GM12878 (cell line): ENCODE measurements around the gene SP3. TPM values are rescaled to one million over a fixed set of nuclear protein-coding genes. Genes with fewer than 3 reads are reported as not detected.

Experiments
- ATAC-seq: fragments of 200-7000 bp; cut with Tn5 transposase; 3 replicates; pipeline ENCODE4 v1.9.1; 2020; ENCODE audit warnings: mild to moderate bottlenecking, moderate library complexity
- BruUV-seq: library from RNA; stranded (reverse); fragments of 400-500 nt; replicated peaks from 2 replicates; lab custom pipeline; 2021; lab: Mats Ljungman, UMichigan
- CTCF ChIA-PET: fragments of 300-600 bp; sonication (Branson Sonifier 250); formaldehyde crosslinking; extraction: SDS; loops from one replicate; lab custom pipeline; 2021; ENCODE audit warnings: inconsistent platforms; lab: Yijun Ruan, JAX
- POLR2A ChIA-PET: fragments of 350-600 bp; formaldehyde crosslinking; extraction: SDS; loops from one replicate; lab custom pipeline; 2021; ENCODE audit warnings: inconsistent platforms; lab: Charles Lee
- RAD21 ChIA-PET: fragments of 300-600 bp; sonication (Branson Sonifier 250); formaldehyde crosslinking; loops from one replicate; lab custom pipeline; 2023; ENCODE audit warnings: antibody characterized with exemption; ENCODE audit not compliant: unreplicated experiment; lab: Charles Lee
- SMC1A ChIA-PET: fragments of 300-600 bp; sonication (Branson Sonifier 250); formaldehyde crosslinking; loops from one replicate; lab custom pipeline; 2023; ENCODE audit not compliant: unreplicated experiment, uncharacterized antibody; lab: Charles Lee
- DNase-seq: peaks from one replicate; pipeline ENCODE4 v3.0.0-alpha.2; 2011; ENCODE audit warnings: low read depth, low spot score
- FAIRE-seq: peaks from 3 replicates; lab custom pipeline; 2011; peaks lifted over from hg19 to GRCh38; lab: Jason Lieb, UNC
- H2AFZ ChIP-seq: 2 replicates; pipeline ENCODE4 v1.6.0; 2011; ENCODE audit warnings: low read depth, low read length, control low read depth; ENCODE audit not compliant: control insufficient read depth
- H3K27ac ChIP-seq: 2 replicates; pipeline ENCODE4 v1.5.1; 2011; ENCODE audit warnings: control low read depth; ENCODE audit not compliant: control insufficient read depth, insufficient read depth
- H3K27me3 ChIP-seq, 2 experiments: replicated peaks in 1 of 2; 2 replicates each; pipeline versions ENCODE4 v1.6.0 to v1.6.1; 2011; ENCODE audit warnings: low read length in 1 of 2; ENCODE audit not compliant: control insufficient read depth in 2 of 2, insufficient read depth in 2 of 2
- H3K36me3 ChIP-seq, 2 experiments: 2 replicates each; pipeline ENCODE4 v1.5.1; 2011; ENCODE audit warnings: low read length in 1 of 2; ENCODE audit not compliant: control insufficient read depth in 2 of 2, insufficient read depth in 2 of 2
- H3K4me1 ChIP-seq: 2 replicates; pipeline ENCODE4 v1.6.1; 2011; ENCODE audit warnings: mild to moderate bottlenecking, low read length, moderate library complexity, mixed read lengths; ENCODE audit not compliant: control insufficient read depth, insufficient read depth
- H3K4me2 ChIP-seq: 2 replicates; pipeline ENCODE4 v1.6.0; 2011; ENCODE audit warnings: control low read depth; ENCODE audit not compliant: control insufficient read depth, insufficient read depth
- H3K4me3 ChIP-seq: fragments of 200-600 bp; sonication (generic); 2 replicates; pipeline ENCODE4 v1.5.1; 2016
- H3K79me2 ChIP-seq: 2 replicates; pipeline ENCODE4 v1.6.0; 2011; ENCODE audit warnings: low read length; ENCODE audit not compliant: control insufficient read depth, insufficient read depth
- H3K9ac ChIP-seq: 2 replicates; pipeline ENCODE4 v1.8.0; 2011; ENCODE audit warnings: low read length, control low read depth, mixed read lengths; ENCODE audit not compliant: control insufficient read depth, insufficient read depth
- H3K9me3 ChIP-seq: replicated peaks from 3 replicates; pipeline ENCODE4 v1.5.1; 2011; ENCODE audit warnings: mild to moderate bottlenecking, low read length; ENCODE audit not compliant: control insufficient read depth, insufficient read depth
- H4K20me1 ChIP-seq: 2 replicates; pipeline ENCODE4 v1.6.0; 2011; ENCODE audit not compliant: control insufficient read depth, insufficient read depth
- BCL11A ChIP-seq: IDR thresholded peaks from 2 replicates; pipeline ENCODE4 v1.6.1; 2011; ENCODE audit warnings: low read depth, low read length
- BMI1 ChIP-seq: fragments of 450-650 bp; IDR thresholded peaks from 2 replicates; pipeline ENCODE4 v1.6.1; 2016; ENCODE audit warnings: mild to moderate bottlenecking, moderate library complexity, borderline replicate concordance
- BRCA1 ChIP-seq: IDR thresholded peaks from 2 replicates; pipeline ENCODE4 v1.6.1; 2011; ENCODE audit warnings: low read depth, low read length, improper control_type of control experiment
- CBX3 ChIP-seq: fragments of 200-600 bp; sonication (generic); IDR thresholded peaks from 2 replicates; pipeline ENCODE4 v1.6.1; 2016; ENCODE audit warnings: low read depth, borderline replicate concordance
- CBX5 ChIP-seq: sonication (generic); IDR thresholded peaks from 2 replicates; pipeline ENCODE4 v1.6.1; 2016; ENCODE audit warnings: low read depth, moderate library complexity, mild to moderate bottlenecking, inconsistent platforms
- EP300 ChIP-seq, 2 experiments: fragments of 150-350 bp in 1 of 2; IDR thresholded peaks; 2 replicates each; pipeline ENCODE4 v1.6.1; 2011 to 2012; ENCODE audit warnings: low read depth in 2 of 2, low read length in 2 of 2, borderline replicate concordance in 1 of 2, improper control_type of control experiment in 1 of 2, inconsistent platforms in 1 of 2; ENCODE audit not compliant: control insufficient read depth in 1 of 2
- GABPA ChIP-seq: IDR thresholded peaks from 2 replicates; pipeline ENCODE4 v1.6.1; 2014; ENCODE audit warnings: antibody characterized with exemption, low read depth, mild to moderate bottlenecking, inconsistent platforms
- HCFC1 ChIP-seq: fragments of 150-350 bp; IDR thresholded peaks from 2 replicates; pipeline ENCODE4 v1.6.1; 2014; ENCODE audit warnings: low read length
- MXI1 ChIP-seq: fragments of 150-350 bp; IDR thresholded peaks from 2 replicates; pipeline ENCODE4 v1.6.1; 2011; ENCODE audit warnings: low read depth, mild to moderate bottlenecking, inconsistent platforms, low read length, improper control_type of control experiment
- NFIC ChIP-seq: IDR thresholded peaks from 2 replicates; pipeline ENCODE4 v1.6.1; 2012; ENCODE audit warnings: low read depth, mild to moderate bottlenecking, inconsistent platforms, low read length, moderate library complexity
- NFYA ChIP-seq: IDR thresholded peaks from 2 replicates; pipeline ENCODE4 v1.6.1; 2011; ENCODE audit warnings: low read depth, mild to moderate bottlenecking, low read length, improper control_type of control experiment, borderline replicate concordance
- NR2C2 ChIP-seq: IDR thresholded peaks from 2 replicates; pipeline ENCODE4 v1.6.1; 2011; ENCODE audit warnings: borderline replicate concordance, low read depth; ENCODE audit not compliant: control insufficient read depth, insufficient read length
- NR2F1 ChIP-seq: fragments of 450-650 bp; conservative IDR thresholded peaks from 2 replicates; pipeline ENCODE4 v1.6.1; 2017; ENCODE audit warnings: mild to moderate bottlenecking
- PAX5 ChIP-seq: IDR thresholded peaks from 2 replicates; pipeline ENCODE4 v1.6.1; 2011; ENCODE audit warnings: low read depth, low read length, borderline replicate concordance
- PAX8 ChIP-seq: fragments of 450-650 bp; IDR thresholded peaks from 2 replicates; pipeline ENCODE4 v1.6.1; 2017; ENCODE audit warnings: mild to moderate bottlenecking, moderate library complexity
- RFX5 ChIP-seq: IDR thresholded peaks from 2 replicates; pipeline ENCODE4 v1.6.1; 2011; ENCODE audit warnings: low read depth, low read length, improper control_type of control experiment
- SRF ChIP-seq, 2 experiments: IDR thresholded peaks; 2 replicates each; pipeline ENCODE4 v1.6.1; 2011; ENCODE audit warnings: low read depth in 2 of 2, low read length in 2 of 2, mild to moderate bottlenecking in 1 of 2, moderate library complexity in 1 of 2
- WGBS: methylation state at CpG from one replicate; pipeline ENCODE4 v1.1.6; 2016; ENCODE audit warnings: low lambda C conversion rate; ENCODE audit not compliant: insufficient replicate concordance, insufficient coverage; ENCODE audit errors: missing lambda C conversion rate; 5-methylcytosine and 5-hydroxymethylcytosine counted together
- in situ Hi-C: fragments of 300-500 bp; cut with MboI; formaldehyde crosslinking; loops from 9 replicates; pipeline ENCODE4 v1.14.3; 2018; ENCODE audit warnings: mixed read lengths
- intact Hi-C: fragments of 100-400 bp; cut with micrococcal nuclease; formaldehyde crosslinking; loops from one replicate; pipeline ENCODE4 v1.14.2; 2022; ENCODE audit not compliant: unreplicated experiment
- polyA plus RNA-seq, 11 experiments: library from polyadenylated mRNA; depleted of rRNA in 4 of 11; unstranded in 6 of 11; stranded (reverse) in 5 of 11; fragments of >200 nt; fragmentation: Nextera tagmentation in 4 of 11; fragmentation: Illumina TruSeq in 1 of 11; extraction: Ambion mirVana in 4 of 11; extraction: Trizol in 1 of 11; gene quantifications; 1 replicate in 1 of 11; 2 replicates in 10 of 11; pipeline versions ENCODE4 v1.2.1 to v1.2.3, GENCODE V29; 2011 to 2016; ENCODE audit warnings: inconsistent platforms in 2 of 11, missing spikeins in 2 of 11, low read depth in 1 of 11
- total RNA-seq, 4 experiments: library from RNA; depleted of rRNA in 3 of 4; stranded (reverse); fragments of >200 nt in 3 of 4; fragmentation: Illumina TruSeq in 1 of 4; extraction: Trizol in 1 of 4; gene quantifications; 2 replicates each; pipeline versions ENCODE4 v1.2.1 to v1.2.3, GENCODE V29; 2013 to 2021
- TF ChIP-seq, protein P1 (sequence below): fragments of 450-650 bp; IDR thresholded peaks from 2 replicates; pipeline ENCODE4 v1.6.1; 2017; ENCODE audit warnings: borderline replicate concordance
- TF ChIP-seq, protein P2 (sequence below): fragments of 450-650 bp; formaldehyde crosslinking; IDR thresholded peaks from 2 replicates; pipeline ENCODE4 v1.4.0; 2022; ENCODE audit warnings: mild to moderate bottlenecking, moderate library complexity

SP3 gene
- total and polyA plus RNA-seq, 10 of the 15 experiments (the other 5 are each of a cell fraction or from before 2014, with no cell fraction given) = 9.9 to 87.6 (median 52.4) TPM

DNA sequence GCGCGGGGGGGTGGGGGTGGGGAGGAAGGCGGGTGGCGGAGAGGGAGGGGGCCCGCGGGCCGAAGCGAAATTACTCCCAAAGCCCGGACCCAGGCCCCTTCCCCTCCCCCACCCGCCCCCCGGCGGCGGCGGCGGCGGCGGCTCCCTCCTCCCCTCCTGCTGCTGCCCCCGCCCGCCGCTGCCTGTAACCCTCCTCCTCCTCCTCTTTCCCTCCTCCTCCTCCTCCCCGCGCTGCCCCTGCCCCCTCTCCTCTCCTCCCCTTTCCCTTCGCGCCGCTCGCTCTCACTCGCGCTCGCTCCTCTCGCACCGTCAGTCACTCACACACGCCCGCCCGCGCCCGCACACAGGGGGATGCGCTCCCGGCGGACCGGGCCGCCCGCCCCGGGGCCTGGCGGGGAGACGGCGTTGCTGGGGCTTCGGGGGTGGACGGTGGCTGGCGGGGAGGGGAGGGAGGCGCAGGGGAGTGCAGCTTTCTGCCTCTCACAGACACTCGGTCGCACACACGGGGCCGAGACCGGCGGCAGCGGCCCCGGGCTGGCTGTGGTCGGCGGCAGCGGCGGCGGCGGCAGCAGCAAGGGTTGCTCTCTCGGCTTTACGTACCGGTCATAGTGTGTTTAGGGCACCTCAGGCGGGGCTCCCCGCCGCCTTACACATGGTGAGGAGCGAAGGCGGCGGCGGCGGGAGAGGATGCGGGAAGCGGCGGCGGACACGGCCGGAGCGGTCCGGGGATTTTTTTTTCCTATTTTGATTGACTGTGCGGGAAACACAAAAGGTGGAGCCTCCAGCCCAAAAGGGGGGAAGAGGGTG is 405 bp downstream of the SP3 start:
- SMC1A ChIA-PET = no interaction called here
- Histone ChIP-seq H2AFZ (peak overlapping the region; percentile 54), H3K36me3 (peaks cover 0 to 4% of the 10 kb centered on the region in 2 experiments; a peak in 1 of 4 replicates), H3K4me3 (peak overlapping the region; percentile 94), H3K4me2 (no peak overlapping the region; the same call in 1 of the 2 replicates), H3K79me2 (peaks cover 64% of the 10 kb centered on the region), H4K20me1 (no peaks in the 10 kb centered on the region), H3K9me3 (no peaks in the 10 kb centered on the region), H3K4me1 (no peaks in the 10 kb centered on the region; the same call in 1 of the 2 replicates), H3K9ac (peak overlapping the region; percentile 97), H3K27me3 (no peaks in the 10 kb centered on the region), H3K27ac (peak overlapping the region; percentile 97)
- DNase-seq (peak; percentile 35), FAIRE-seq (no peak), ATAC-seq (peak; percentile 60)
- POLR2A ChIA-PET = interaction anchor here (1.2 kb wide), 1 partner anchor 212 kb away, joined by 4 read pairs; no protein-coding TSS in a partner anchor
- BruUV-seq = no TSS peak
- intact Hi-C loops = loop anchor here (1.0 to 10.0 kb wide), 3 partner anchors 76 to 630 kb away; partner anchors contain the start of genes OLA1 and WIPF1
- in situ Hi-C loops = no loop called here
- CTCF ChIA-PET = no interaction called here
- RAD21 ChIA-PET = no interaction called here
- WGBS = under 1% methylated on average over 34 of the region's 84 CpGs
- TF ChIP-seq MXI1 (no peak; the same call in 1 of the 2 replicates), HCFC1 (no peak), BMI1 (no peak), PAX8 (no peak), EP300 (IDR thresholded peaks at IDR 0.05; ENCODE audit: borderline replicate concordance in 1 of 2, control insufficient read depth in 1 of 2, low read depth in 2 of 2, low read length in 2 of 2) (no peak), CBX5 (peak; percentile 24; the same call in 1 of the 2 replicates), GABPA (no peak), BCL11A (no peak), PAX5 (no peak), BRCA1 (no peak), NR2F1 (no peak), NR2C2 (no peak), RFX5 (no peak), NFIC (no peak), NFYA (no peak), CBX3 (no peak), SRF (IDR thresholded peaks at IDR 0.05; ENCODE audit: low read depth in 2 of 2, low read length in 2 of 2) (no peak)
- TF ChIP-seq, protein P1, sequence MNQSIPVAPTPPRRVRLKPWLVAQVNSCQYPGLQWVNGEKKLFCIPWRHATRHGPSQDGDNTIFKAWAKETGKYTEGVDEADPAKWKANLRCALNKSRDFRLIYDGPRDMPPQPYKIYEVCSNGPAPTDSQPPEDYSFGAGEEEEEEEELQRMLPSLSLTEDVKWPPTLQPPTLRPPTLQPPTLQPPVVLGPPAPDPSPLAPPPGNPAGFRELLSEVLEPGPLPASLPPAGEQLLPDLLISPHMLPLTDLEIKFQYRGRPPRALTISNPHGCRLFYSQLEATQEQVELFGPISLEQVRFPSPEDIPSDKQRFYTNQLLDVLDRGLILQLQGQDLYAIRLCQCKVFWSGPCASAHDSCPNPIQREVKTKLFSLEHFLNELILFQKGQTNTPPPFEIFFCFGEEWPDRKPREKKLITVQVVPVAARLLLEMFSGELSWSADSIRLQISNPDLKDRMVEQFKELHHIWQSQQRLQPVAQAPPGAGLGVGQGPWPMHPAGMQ = no peak
- TF ChIP-seq, protein P2, sequence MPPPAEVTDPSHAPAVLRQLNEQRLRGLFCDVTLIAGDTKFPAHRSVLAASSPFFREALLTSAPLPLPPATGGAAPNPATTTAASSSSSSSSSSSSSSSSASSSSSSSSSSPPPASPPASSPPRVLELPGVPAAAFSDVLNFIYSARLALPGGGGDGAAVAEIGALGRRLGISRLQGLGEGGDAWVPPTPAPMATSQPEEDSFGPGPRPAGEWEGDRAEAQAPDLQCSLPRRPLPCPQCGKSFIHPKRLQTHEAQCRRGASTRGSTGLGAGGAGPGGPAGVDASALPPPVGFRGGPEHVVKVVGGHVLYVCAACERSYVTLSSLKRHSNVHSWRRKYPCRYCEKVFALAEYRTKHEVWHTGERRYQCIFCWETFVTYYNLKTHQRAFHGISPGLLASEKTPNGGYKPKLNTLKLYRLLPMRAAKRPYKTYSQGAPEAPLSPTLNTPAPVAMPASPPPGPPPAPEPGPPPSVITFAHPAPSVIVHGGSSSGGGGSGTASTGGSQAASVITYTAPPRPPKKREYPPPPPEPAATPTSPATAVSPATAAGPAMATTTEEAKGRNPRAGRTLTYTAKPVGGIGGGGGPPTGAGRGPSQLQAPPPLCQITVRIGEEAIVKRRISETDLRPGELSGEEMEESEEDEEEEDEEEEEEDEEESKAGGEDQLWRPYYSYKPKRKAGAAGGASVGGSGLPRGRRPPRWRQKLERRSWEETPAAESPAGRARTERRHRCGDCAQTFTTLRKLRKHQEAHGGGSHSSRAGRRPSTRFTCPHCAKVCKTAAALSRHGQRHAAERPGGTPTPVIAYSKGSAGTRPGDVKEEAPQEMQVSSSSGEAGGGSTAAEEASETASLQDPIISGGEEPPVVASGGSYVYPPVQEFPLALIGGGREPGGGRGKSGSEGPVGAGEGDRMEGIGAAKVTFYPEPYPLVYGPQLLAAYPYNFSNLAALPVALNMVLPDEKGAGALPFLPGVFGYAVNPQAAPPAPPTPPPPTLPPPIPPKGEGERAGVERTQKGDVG (CRISPR knock-in tag) = 0 out of 2 replicates have a peak, but pooled peaks have one; percentile 18
